Neural cell (in vitro differentiated cells): ENCODE results near the gene ERG28. TPM values are rescaled to one million over a fixed set of nuclear protein-coding genes. Genes with fewer than 3 reads are reported as not detected.

ENCODE experiments used
- H2AFZ ChIP-seq: fragments of 200-600, 300-800 bp; sonication (generic), shearing (Covaris generic); 2 replicates; pipeline ENCODE4 v1.6.0; 2014; ENCODE audit warnings: low read depth, mild to moderate bottlenecking, antibody characterized with exemption, low read length, moderate library complexity
- H3F3A ChIP-seq: fragments of 200-600 bp; shearing (Covaris generic); 2 replicates; pipeline ENCODE4 v1.6.1; 2016; ENCODE audit warnings: mild to moderate bottlenecking, moderate library complexity, mixed read lengths, antibody characterized with exemption, low read length; ENCODE audit not compliant: insufficient read depth, poor library complexity, severe bottlenecking
- H3K27ac ChIP-seq: fragments of 200-600, 300-800 bp; sonication (generic), shearing (Covaris generic); 2 replicates; pipeline ENCODE4 v1.5.1; 2014; ENCODE audit warnings: mild to moderate bottlenecking, low read length, moderate library complexity
- H3K27me3 ChIP-seq: fragments of 300-800, 200-600 bp; sonication (generic), shearing (Covaris generic); 2 replicates; pipeline ENCODE4 v1.6.0; 2014; ENCODE audit warnings: mild to moderate bottlenecking, low read depth, low read length, moderate library complexity; ENCODE audit not compliant: insufficient read depth
- H3K36me3 ChIP-seq: fragments of 300-800, 200-600 bp; sonication (generic), shearing (Covaris generic); 2 replicates; pipeline ENCODE4 v1.5.1; 2014; ENCODE audit warnings: mild to moderate bottlenecking, antibody characterized with exemption, low read length, moderate library complexity; ENCODE audit not compliant: insufficient read depth
- H3K4me2 ChIP-seq: fragments of 300-800, 200-600 bp; sonication (generic), shearing (Covaris generic); 2 replicates; pipeline ENCODE4 v1.6.0; 2014; ENCODE audit warnings: mild to moderate bottlenecking, low read length
- H3K4me3 ChIP-seq: fragments of 300-800, 200-600 bp; sonication (generic), shearing (Covaris generic); 2 replicates; pipeline ENCODE4 v1.5.1; 2014; ENCODE audit warnings: mild to moderate bottlenecking, low read length, moderate library complexity
- H3K79me2 ChIP-seq: fragments of 200-600 bp; shearing (Covaris generic); replicated peaks from 2 replicates; pipeline ENCODE4 v1.6.0; 2014; ENCODE audit warnings: mild to moderate bottlenecking, low read length, moderate library complexity; ENCODE audit not compliant: insufficient read depth
- H3K9ac ChIP-seq: fragments of 300-800, 200-600 bp; sonication (generic), shearing (Covaris generic); 2 replicates; pipeline ENCODE4 v1.6.1; 2016; ENCODE audit warnings: mild to moderate bottlenecking, low read length, mixed read lengths
- H3K9me2 ChIP-seq: fragments of 200-600 bp; shearing (Covaris generic); 2 replicates; pipeline ENCODE4 v1.6.1; 2016; ENCODE audit warnings: mild to moderate bottlenecking, low read length, mixed read lengths; ENCODE audit not compliant: insufficient read depth
- H3K9me3 ChIP-seq: fragments of 200-600, 300-800 bp; sonication (generic), shearing (Covaris generic); 2 replicates; pipeline ENCODE4 v1.6.1; 2016; ENCODE audit warnings: mild to moderate bottlenecking, mixed run types, low read length, moderate library complexity, mixed read lengths
- H4K20me1 ChIP-seq: fragments of 200-600 bp; shearing (Covaris generic); 2 replicates; pipeline ENCODE4 v1.6.1; 2016; ENCODE audit warnings: mild to moderate bottlenecking, mixed run types; ENCODE audit not compliant: insufficient read depth
- EP300 ChIP-seq: fragments of 450-650 bp; conservative IDR thresholded peaks from 2 replicates; pipeline ENCODE4 v1.6.1; 2014; ENCODE audit warnings: antibody characterized with exemption, mild to moderate bottlenecking, moderate library complexity; ENCODE audit not compliant: poor library complexity, severe bottlenecking
- EZH2 ChIP-seq: fragments of 200-600, 300-800 bp; shearing (Covaris generic), sonication (generic); IDR thresholded peaks from 2 replicates; pipeline ENCODE4 v1.6.1; 2014; ENCODE audit warnings: antibody characterized with exemption, low read length, borderline replicate concordance, mild to moderate bottlenecking; ENCODE audit not compliant: insufficient read depth, poor library complexity, severe bottlenecking
- MXI1 ChIP-seq: fragments of 450-650 bp; conservative IDR thresholded peaks from 2 replicates; pipeline ENCODE4 v1.6.1; 2014; ENCODE audit warnings: antibody characterized with exemption, mild to moderate bottlenecking; ENCODE audit not compliant: poor library complexity, severe bottlenecking
- POLR2AphosphoS5 ChIP-seq: IDR thresholded peaks from 2 replicates; pipeline ENCODE4 v1.6.1; 2012
- RAD21 ChIP-seq: fragments of 450-650 bp; conservative IDR thresholded peaks from 2 replicates; pipeline ENCODE4 v1.6.1; 2014; ENCODE audit warnings: antibody characterized with exemption, mild to moderate bottlenecking, moderate library complexity
- SMC3 ChIP-seq: fragments of 450-650 bp; conservative IDR thresholded peaks from 2 replicates; pipeline ENCODE4 v1.6.1; 2014; ENCODE audit warnings: antibody characterized with exemption, mild to moderate bottlenecking, moderate library complexity; ENCODE audit not compliant: poor library complexity
- TAF1 ChIP-seq: IDR thresholded peaks from 2 replicates; pipeline ENCODE4 v1.6.1; 2012; ENCODE audit warnings: low read depth
- polyA plus RNA-seq: library from polyadenylated mRNA; depleted of rRNA; stranded (reverse); fragments of >200 nt; gene quantifications from 2 replicates; pipeline ENCODE4 v1.2.3, GENCODE V29; 2014
- TF ChIP-seq, protein P1 (sequence below): IDR thresholded peaks from 2 replicates; pipeline ENCODE4 v1.6.1; 2012; ENCODE audit warnings: borderline replicate concordance
- TF ChIP-seq, protein P2 (sequence below): fragments of 450-650 bp; IDR thresholded peaks from 2 replicates; pipeline ENCODE4 v1.5.1; 2014; ENCODE audit warnings: antibody characterized with exemption, mild to moderate bottlenecking, moderate library complexity; ENCODE audit not compliant: poor library complexity, severe bottlenecking

Gene ERG28
- polyA plus RNA-seq, 1 donor from 2014 or later, result 23.4 TPM

DNA sequence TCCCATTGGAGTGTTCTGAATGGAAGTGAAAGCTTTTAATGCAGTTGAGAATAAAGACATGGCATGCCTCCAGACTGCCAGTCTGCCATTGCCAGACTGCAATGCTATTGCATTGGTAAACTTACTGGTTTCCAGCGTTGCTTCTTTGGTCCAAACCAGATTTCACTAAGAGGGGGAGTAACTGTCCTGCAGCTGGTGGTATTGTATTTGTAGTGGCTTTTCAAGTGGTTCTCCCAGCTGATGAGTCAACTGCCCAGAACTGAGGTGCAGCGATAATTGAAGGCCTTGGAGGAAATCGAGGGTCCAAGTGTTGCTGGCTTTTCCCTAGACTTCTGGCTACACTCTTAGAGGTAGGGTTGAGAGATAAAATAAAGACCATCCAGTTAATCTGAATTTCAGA is 31.9 kb downstream of the ERG28 start:
- Histone ChIP-seq H3K9me2 (no peaks in the 10 kb centered on the region), H2AFZ (no peak overlapping the region), H3K9me3 (no peaks in the 10 kb centered on the region), H3F3A (no peaks in the 10 kb centered on the region), H3K9ac (no peak overlapping the region), H3K4me2 (no peak overlapping the region), H3K79me2 (no peaks in the 10 kb centered on the region), H3K4me3 (no peak overlapping the region), H3K27me3 (no peaks in the 10 kb centered on the region), H3K36me3 (no peaks in the 10 kb centered on the region), H3K27ac (no peak overlapping the region), H4K20me1 (no peaks in the 10 kb centered on the region)
- TF ChIP-seq SMC3, result no peak
- TF ChIP-seq, protein P1, sequence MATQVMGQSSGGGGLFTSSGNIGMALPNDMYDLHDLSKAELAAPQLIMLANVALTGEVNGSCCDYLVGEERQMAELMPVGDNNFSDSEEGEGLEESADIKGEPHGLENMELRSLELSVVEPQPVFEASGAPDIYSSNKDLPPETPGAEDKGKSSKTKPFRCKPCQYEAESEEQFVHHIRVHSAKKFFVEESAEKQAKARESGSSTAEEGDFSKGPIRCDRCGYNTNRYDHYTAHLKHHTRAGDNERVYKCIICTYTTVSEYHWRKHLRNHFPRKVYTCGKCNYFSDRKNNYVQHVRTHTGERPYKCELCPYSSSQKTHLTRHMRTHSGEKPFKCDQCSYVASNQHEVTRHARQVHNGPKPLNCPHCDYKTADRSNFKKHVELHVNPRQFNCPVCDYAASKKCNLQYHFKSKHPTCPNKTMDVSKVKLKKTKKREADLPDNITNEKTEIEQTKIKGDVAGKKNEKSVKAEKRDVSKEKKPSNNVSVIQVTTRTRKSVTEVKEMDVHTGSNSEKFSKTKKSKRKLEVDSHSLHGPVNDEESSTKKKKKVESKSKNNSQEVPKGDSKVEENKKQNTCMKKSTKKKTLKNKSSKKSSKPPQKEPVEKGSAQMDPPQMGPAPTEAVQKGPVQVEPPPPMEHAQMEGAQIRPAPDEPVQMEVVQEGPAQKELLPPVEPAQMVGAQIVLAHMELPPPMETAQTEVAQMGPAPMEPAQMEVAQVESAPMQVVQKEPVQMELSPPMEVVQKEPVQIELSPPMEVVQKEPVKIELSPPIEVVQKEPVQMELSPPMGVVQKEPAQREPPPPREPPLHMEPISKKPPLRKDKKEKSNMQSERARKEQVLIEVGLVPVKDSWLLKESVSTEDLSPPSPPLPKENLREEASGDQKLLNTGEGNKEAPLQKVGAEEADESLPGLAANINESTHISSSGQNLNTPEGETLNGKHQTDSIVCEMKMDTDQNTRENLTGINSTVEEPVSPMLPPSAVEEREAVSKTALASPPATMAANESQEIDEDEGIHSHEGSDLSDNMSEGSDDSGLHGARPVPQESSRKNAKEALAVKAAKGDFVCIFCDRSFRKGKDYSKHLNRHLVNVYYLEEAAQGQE, result no peak
- TF ChIP-seq, protein P2, sequence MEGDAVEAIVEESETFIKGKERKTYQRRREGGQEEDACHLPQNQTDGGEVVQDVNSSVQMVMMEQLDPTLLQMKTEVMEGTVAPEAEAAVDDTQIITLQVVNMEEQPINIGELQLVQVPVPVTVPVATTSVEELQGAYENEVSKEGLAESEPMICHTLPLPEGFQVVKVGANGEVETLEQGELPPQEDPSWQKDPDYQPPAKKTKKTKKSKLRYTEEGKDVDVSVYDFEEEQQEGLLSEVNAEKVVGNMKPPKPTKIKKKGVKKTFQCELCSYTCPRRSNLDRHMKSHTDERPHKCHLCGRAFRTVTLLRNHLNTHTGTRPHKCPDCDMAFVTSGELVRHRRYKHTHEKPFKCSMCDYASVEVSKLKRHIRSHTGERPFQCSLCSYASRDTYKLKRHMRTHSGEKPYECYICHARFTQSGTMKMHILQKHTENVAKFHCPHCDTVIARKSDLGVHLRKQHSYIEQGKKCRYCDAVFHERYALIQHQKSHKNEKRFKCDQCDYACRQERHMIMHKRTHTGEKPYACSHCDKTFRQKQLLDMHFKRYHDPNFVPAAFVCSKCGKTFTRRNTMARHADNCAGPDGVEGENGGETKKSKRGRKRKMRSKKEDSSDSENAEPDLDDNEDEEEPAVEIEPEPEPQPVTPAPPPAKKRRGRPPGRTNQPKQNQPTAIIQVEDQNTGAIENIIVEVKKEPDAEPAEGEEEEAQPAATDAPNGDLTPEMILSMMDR, result no peak
- TF ChIP-seq MXI1, result no peak
- TF ChIP-seq EP300, result no peak
- no peak for TF ChIP-seq TAF1
- no peak for TF ChIP-seq EZH2
- no peak for TF ChIP-seq POLR2AphosphoS5
- no peak for TF ChIP-seq RAD21

DNA sequence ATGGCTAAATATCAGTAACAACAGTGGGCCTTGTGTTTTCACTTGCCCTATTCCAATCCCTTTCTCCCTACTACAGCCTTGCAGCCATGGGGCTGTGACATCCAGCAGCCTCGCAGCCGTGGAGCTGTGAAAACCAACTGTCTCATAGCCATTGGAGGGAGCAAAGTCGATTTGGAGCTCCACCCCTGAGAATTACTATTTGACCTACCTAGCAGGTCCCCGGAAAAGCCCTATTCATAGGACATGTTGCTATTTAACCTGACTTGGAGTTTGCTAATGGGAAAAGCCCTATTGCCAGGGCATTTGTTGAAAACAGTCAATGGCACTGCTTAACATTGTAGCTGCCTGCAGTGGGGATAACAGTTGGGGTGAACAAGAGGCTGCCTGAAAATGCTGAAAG is 33.3 kb downstream of the ERG28 start:
- H3K9ac ChIP-seq, result no peak overlapping the region
- H4K20me1 ChIP-seq, result no peaks in the 10 kb centered on the region
- no peak overlapping the region for H3K4me3 ChIP-seq
- H3K36me3 ChIP-seq, result no peaks in the 10 kb centered on the region
- H3K9me3 ChIP-seq, result no peaks in the 10 kb centered on the region
- H3K27me3 ChIP-seq, result no peaks in the 10 kb centered on the region
- no peaks in the 10 kb centered on the region for H3K79me2 ChIP-seq
- no peak overlapping the region for H3K27ac ChIP-seq
- no peak overlapping the region for H2AFZ ChIP-seq
- H3K4me2 ChIP-seq, result no peak overlapping the region
- H3F3A ChIP-seq, result no peaks in the 10 kb centered on the region
- no peaks in the 10 kb centered on the region for H3K9me2 ChIP-seq
- TF ChIP-seq SMC3 (no peak), EZH2 (no peak), MXI1 (no peak), EP300 (no peak), RAD21 (no peak), POLR2AphosphoS5 (no peak), TAF1 (no peak)
- TF ChIP-seq, protein P1, result no peak
- TF ChIP-seq, protein P2, result no peak
